ENCODE data around the gene S1PR3.

DNA sequence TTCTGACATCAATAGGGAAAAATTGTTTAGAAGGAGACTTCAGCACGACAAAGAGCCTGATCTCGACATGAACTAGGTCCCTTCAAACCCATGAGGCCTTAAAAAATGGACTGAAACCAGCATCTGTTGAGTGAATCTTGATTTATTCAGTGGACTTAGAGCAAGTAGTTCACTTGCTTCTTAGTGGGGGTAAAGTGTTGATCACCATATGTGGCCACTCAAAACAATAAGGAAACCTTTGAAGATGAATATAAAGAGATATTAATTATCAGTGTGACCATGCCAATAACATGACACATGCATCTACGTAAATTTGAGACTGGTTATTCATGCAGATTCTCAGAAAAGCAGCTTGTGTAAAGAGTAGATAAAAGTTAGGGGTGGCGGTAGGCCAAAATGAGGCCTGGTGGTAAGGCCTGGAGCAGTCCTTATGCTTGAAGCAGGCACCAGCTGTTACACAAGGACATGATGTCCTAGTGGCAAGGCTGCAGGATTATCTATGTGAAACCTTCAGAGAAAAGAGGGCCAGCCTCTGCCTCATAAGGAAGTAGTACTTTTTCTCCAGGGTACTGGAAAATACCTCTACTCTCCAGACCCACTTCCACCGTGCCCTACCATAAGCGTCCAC is 61.3 kb downstream of the S1PR3 start:
- TF ChIP-seq, protein P1, sequence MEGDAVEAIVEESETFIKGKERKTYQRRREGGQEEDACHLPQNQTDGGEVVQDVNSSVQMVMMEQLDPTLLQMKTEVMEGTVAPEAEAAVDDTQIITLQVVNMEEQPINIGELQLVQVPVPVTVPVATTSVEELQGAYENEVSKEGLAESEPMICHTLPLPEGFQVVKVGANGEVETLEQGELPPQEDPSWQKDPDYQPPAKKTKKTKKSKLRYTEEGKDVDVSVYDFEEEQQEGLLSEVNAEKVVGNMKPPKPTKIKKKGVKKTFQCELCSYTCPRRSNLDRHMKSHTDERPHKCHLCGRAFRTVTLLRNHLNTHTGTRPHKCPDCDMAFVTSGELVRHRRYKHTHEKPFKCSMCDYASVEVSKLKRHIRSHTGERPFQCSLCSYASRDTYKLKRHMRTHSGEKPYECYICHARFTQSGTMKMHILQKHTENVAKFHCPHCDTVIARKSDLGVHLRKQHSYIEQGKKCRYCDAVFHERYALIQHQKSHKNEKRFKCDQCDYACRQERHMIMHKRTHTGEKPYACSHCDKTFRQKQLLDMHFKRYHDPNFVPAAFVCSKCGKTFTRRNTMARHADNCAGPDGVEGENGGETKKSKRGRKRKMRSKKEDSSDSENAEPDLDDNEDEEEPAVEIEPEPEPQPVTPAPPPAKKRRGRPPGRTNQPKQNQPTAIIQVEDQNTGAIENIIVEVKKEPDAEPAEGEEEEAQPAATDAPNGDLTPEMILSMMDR (IDR thresholded peaks at IDR 0.05; ENCODE audit: borderline replicate concordance, extremely low read depth, low read length, poor library complexity, severe bottlenecking): no peak
- TF ChIP-seq EZH2 (IDR thresholded peaks at IDR 0.05; ENCODE audit: borderline replicate concordance, low read depth, low read length, severe bottlenecking): no peak
